ENCODE measurements around the gene TIMM44.
A peak's percentile ranks its signal among the peaks of the same experiment; 100 is the strongest.

Gene TIMM44

GRCh38 chr19:7981199-7981598, 37.7 kb upstream of the TIMM44 start:
- H3K4me3 ChIP-seq (ENCODE audit: low read depth, low read length) = no peak overlapping the region
- no peak for DNase-seq (ENCODE audit: low read depth)
- TF ChIP-seq CTCF (conservative IDR thresholded peaks at IDR 0.05; ENCODE audit: low read depth, low read length) = no peak

GRCh38 chr19:7980635-7981121, 37.2 kb upstream of the TIMM44 start:
- DNase-seq (ENCODE audit: low read depth) = no peak
- no peak for TF ChIP-seq CTCF (conservative IDR thresholded peaks at IDR 0.05; ENCODE audit: low read depth, low read length)
- no peak overlapping the region for H3K4me3 ChIP-seq (ENCODE audit: low read depth, low read length)

- DNase-seq (ENCODE audit: low read depth) = no peak
- no peak overlapping the region for H3K4me3 ChIP-seq (ENCODE audit: low read depth, low read length)
- TF ChIP-seq CTCF (conservative IDR thresholded peaks at IDR 0.05; ENCODE audit: low read depth, low read length) = no peak
Observed at GRCh38 chr19:7980168-7980567, 36.7 kb upstream of the TIMM44 start.

- no peak overlapping the region for H3K4me3 ChIP-seq (ENCODE audit: low read depth, low read length)
- DNase-seq (ENCODE audit: low read depth) = no peak
- no peak for TF ChIP-seq CTCF (conservative IDR thresholded peaks at IDR 0.05; ENCODE audit: low read depth, low read length)
Observed at GRCh38 chr19:7979559-7979958, 36.1 kb upstream of the TIMM44 start.

- DNase-seq (ENCODE audit: low read depth) = no peak
- no peak for TF ChIP-seq CTCF (conservative IDR thresholded peaks at IDR 0.05; ENCODE audit: low read depth, low read length)
- H3K4me3 ChIP-seq (ENCODE audit: low read depth, low read length) = no peak overlapping the region
Observed at GRCh38 chr19:7979011-7979410, 35.5 kb upstream of the TIMM44 start.

GRCh38 chr19:7978179-7978825, 34.8 kb upstream of the TIMM44 start:
- TF ChIP-seq CTCF (conservative IDR thresholded peaks at IDR 0.05; ENCODE audit: low read depth, low read length) = no peak
- peak; percentile 14 for DNase-seq (ENCODE audit: low read depth)
- no peak overlapping the region for H3K4me3 ChIP-seq (ENCODE audit: low read depth, low read length)

GRCh38 chr19:7977723-7978040, 34.2 kb upstream of the TIMM44 start:
- TF ChIP-seq CTCF (conservative IDR thresholded peaks at IDR 0.05; ENCODE audit: low read depth, low read length) = no peak
- no peak for DNase-seq (ENCODE audit: low read depth)
- no peak overlapping the region for H3K4me3 ChIP-seq (ENCODE audit: low read depth, low read length)
